Measurements from ENCODE around the gene DNMT3A. TPM values are rescaled to one million over a fixed set of nuclear protein-coding genes. Genes with fewer than 3 reads are reported as not detected.

DNMT3A gene
- total RNA-seq, 1 experiment from 2014 or later, result 17.7 TPM

DNA sequence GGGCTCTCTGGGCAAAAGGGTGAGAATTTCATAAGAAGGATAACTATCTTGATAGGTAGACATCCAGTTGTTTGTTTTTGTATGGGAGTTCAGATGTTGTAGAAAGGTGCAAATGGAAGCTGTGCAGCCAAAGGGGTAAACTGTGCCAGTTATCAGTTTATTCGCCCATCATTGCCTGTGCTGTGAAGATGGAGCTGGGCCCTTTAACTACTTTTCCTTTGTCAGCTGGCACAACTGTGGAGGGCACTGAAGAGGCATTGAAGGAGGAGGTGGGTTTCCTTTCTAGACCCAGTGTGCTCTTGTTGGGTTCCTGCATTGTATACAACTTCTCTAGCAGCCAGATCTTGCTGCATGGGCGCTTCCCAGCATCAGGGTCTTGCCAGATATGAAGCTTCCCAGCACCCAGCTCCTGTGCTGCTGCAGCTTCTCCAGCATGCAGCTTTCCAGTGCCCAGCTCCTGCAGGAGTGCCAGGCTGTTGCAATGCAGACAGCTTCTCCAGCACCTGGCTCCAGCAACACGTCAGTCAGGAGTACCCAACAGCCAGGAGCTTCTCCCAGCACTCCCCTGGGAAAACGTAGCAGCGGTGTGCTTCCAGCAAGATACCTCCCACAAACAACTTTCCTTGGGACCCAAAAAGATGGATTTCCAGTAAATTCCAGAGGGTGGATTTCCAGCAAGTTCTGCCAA lies 15.3 kb downstream of the DNMT3A start:
- no peak for DNase-seq (ENCODE audit: low read depth)

GRCh38 chr2:25324905-25325592 lies 16.7 kb downstream of the DNMT3A start:
- DNase-seq (ENCODE audit: low read depth), result peak; percentile 50

- DNase-seq (ENCODE audit: low read depth), result no peak
Observed at GRCh38 chr2:25324251-25324650, 17.5 kb downstream of the DNMT3A start.

DNA sequence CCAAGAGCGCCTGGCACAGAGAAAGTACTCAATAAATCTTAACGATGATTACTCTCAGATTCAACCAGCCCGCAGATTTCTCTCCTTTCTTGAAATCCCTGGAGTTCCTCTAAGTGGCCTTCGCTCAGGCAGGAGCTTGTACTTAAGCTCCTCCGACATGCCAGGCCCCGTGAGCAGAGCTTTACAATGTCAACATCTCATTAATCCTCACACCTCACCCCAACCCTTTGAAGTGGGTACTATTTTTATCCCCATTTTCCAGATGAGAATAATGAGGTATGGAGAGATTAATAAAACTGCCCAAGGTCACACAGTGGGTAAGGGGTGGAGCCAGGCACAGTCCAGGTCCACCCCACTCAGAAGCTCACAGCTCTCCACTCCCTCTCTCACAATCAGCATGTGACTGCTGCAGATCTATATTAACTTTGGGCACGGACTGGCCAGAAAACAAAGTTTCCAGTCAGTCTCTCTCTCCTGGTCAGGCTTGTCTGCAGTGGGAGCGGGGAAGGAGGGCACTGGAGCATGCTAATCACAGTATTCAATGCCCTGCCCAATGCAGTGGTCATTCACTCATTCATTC lies 18.0 kb downstream of the DNMT3A start:
- DNase-seq (ENCODE audit: low read depth), result no peak

GRCh38 chr2:25323042-25323514 lies 18.6 kb downstream of the DNMT3A start:
- no peak for DNase-seq (ENCODE audit: low read depth)

DNA sequence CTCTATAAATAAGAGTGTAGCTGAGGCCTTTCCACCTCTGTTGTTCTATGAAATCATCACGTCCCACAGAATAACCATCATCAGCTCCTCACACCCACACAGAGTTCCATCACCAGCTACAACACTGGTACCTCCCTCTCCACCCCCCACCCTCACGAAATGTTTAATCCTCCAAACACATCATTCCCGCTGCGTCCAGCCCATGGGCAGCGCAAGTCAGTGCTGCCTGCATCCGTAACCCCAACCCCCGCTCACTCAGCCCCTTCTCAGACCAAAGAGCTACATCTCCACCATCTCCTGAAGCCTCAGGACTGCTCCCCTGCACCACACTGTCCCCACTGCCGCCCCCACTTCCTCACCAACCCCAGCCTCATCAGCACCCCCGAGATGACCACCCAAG lies 19.4 kb downstream of the DNMT3A start:
- DNase-seq (ENCODE audit: low read depth), result no peak

GRCh38 chr2:25320077-25320476 lies 21.6 kb downstream of the DNMT3A start:
- DNase-seq (ENCODE audit: low read depth), result no peak

DNA sequence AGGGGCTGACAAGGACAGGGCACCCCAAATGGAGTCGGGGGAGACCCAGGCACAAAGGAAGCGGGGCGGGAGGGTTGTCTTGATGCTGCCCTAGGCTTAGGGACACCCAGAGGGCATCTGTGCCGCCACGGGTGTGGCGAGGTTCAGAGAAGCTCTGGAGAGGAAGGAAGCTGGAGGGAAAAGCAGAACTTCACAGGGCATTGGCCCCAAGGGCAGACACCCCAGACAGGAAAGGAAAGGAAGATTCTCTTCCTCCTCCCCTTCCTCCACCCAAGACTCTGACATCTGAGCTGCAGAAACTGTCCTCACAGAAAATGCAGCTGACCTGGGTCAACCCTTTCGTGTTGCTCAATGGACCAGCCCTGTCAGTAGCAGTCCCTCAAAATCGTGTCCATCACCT lies 25.6 kb downstream of the DNMT3A start:
- no peak for DNase-seq (ENCODE audit: low read depth)

GRCh38 chr2:25315316-25315680 lies 26.4 kb downstream of the DNMT3A start:
- no peak for DNase-seq (ENCODE audit: low read depth)

- DNase-seq (ENCODE audit: low read depth), result peak; percentile 50
Observed at GRCh38 chr2:25314514-25315315, 27.0 kb downstream of the DNMT3A start.

GRCh38 chr2:25313711-25314513 lies 27.8 kb downstream of the DNMT3A start:
- DNase-seq (ENCODE audit: low read depth), result no peak

- DNase-seq (ENCODE audit: low read depth), result no peak
Observed at GRCh38 chr2:25312958-25313710, 28.6 kb downstream of the DNMT3A start.

DNA sequence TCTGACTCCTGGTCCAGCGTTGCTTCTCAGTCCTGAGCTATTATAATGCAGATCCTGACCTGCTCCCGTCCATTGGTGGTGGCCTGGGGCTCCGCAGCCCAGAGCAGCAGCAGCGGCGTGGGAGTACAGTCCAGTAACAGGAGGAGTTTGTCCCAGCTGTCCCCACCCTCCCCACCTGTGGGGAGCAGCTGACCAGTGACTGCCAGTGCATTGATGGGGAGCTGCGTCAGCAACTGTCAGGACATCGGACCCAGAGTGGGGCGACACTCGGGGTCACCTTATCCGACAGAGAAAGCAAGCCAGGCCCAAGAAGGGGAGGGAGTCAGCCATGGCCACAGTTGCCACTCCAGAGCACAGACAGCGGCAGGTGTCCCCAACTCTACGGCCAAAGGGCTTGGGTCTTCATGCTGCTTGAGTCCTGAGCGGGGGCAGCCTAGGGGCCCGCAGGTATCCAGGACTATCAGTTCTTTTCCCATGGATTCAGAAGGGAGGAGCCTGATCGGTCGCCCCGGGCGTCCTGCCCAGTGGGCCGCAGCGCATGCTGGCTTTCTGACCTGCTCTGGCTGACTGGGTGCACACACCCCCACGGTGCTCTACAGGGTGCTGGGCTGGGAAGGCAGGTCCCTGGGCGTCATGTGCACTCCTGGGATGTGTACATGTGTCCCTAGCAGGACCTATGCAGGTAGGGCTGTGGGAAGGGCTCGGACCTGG lies 29.7 kb downstream of the DNMT3A start:
- no peak for DNase-seq (ENCODE audit: low read depth)

DNA sequence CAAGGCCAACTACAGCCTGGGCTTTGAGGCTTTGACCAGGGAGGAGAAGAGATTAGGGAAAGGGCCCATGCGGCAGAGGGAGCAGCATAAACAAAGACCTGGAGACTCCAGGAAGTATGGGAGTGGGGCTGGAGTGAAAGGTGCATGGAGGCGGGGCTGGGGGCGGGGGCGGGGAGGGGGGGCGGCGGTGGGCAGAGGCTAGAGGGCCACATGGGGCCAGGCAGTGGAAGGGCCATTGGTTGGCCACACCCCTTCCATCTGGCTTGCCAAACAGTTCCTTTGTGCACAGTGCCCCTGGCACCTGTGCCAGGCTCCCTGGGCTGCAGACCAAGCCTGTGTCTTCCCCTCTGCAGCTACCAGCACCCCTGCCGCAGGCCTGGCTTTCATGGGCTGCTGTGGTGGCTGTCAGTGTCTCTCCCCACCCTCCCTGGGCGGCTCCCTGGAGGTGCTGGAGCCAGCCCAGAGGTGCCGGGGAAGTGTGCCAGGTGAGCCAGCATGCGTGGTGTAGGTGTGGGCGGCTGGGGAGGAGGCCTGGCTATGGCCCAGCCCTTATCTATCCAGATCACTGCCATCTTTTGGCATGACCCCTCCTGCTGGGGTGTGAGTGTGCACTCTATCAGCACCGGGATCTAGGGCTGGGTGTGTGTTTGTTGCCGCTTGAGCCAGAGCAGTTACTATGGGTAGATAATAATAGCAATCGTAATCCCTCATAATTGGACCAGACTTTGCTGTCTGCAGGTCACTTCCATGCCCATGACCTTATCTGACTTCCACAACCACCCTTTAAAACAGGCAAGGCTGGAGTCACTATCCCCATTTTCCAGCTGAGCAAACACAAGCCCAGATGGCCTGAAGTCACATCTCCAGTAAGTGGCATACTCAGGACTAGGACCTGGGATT lies 30.5 kb downstream of the DNMT3A start:
- no peak for DNase-seq (ENCODE audit: low read depth)

- no peak for DNase-seq (ENCODE audit: low read depth)
Observed at GRCh38 chr2:25310709-25310964, 31.1 kb downstream of the DNMT3A start.

DNA sequence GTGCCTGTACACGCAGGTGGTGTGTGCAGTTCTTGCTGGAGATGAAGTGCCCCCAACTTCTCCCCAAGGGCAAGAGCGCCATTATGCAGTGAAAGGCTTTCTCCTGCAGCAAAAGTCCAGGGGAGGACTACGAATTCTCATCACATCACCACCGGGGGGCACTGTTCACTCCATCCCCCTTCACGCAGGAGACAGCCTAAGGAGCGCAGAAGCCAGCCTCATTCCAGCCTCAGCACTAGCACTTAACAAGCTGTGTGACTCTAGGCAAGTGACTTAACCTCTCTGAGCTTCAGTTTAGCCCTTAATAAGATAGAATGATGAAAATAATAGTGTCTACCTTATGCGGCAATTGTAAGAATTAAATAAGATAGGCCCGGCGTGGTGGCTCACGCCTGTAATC lies 32.3 kb downstream of the DNMT3A start:
- DNase-seq (ENCODE audit: low read depth), result peak; percentile 55

GRCh38 chr2:25308599-25308998 lies 33.1 kb downstream of the DNMT3A start:
- no peak for DNase-seq (ENCODE audit: low read depth)

GRCh38 chr2:25307949-25308557 lies 33.7 kb downstream of the DNMT3A start:
- no peak for DNase-seq (ENCODE audit: low read depth)

Data from Daoy (cell line).